ENCODE data around the gene TESMIN.

TESMIN gene

DNA sequence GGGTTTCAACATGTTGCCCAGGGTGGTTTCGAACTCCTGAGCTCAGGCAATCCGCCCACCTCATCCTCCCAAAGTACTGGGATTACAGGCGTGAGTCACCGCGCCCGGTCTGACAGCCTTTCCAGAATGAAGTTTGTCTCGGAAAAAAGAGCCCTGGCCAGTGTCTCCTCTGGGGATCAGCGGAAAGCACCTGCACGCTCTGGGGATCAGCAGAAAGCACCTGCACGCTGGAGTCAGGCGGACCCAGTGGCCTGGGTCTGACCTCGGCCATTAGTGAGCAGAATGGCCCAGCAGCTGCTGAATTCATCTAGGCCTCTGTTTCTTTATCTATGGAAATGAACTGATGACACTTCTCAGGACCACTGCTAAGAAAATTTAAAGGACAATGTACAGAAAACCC lies 10.5 kb upstream of the TESMIN start:
- FAIRE-seq, result no peak

DNA sequence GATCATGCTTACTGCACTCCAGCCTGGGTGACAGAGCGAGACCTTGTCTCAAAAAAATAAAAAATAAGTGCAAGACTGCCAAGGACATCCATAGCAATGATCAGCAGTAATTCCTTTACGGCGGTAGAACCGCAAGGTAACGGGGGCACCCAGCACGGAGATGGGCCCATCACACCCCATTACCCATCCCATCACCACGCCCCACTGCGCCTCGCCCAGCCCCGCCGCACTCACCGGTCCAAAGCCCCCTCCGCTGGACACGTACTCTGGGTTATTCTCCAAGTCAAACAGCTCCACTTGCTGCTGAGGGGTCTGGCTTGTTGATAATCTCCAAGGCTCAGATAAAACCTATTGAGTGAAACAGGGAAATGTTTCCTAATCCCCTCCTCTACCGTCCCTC lies 8.7 kb upstream of the TESMIN start:
- no peak for FAIRE-seq

DNA sequence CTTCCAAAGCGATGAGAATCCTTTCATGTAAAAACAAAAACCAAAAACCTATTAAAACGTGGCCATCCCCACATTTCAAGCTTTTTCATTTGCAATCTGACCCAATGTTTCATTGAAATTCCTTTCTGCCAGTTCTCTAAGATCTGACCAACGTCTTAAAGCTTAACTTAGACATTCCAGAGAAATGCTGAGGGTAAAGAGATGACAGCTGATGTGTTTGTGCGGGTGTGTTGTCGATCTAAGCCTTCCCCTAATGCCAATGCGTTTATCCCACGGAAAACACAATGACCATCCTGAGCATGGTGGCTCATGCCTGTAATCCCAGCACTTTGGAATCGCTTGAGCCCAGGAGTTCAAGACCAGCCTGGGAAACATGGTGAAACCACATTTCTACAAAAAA lies 6.4 kb upstream of the TESMIN start:
- no peak for FAIRE-seq

DNA sequence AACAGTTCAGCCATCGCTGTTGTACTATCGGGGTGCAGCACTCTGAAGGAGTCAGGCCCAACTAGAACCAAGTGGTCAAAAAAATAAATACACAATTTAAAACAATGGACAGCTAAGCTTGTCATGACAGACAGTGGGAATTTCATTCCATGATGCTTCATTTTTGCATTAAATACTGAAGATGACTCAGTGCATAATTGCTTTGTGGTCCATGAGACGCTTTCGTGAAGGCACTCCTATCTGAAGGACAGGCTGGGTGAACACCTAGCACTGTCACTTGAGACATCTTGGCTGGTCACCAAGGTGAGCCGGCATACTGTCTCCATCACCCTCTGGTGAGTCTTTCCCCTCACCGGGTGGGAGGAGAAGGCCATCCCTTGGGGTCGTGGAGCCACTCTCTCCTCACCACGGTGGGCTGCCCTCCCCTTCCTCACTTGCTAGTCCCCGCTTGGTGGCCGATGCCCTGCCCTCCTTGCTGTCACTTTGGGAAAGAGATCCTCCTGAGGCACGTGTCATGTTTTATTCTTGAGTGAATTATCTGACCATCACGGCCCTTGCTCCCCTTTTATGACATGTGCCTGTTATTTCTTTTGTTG lies 4.9 kb upstream of the TESMIN start:
- no peak for FAIRE-seq

DNA sequence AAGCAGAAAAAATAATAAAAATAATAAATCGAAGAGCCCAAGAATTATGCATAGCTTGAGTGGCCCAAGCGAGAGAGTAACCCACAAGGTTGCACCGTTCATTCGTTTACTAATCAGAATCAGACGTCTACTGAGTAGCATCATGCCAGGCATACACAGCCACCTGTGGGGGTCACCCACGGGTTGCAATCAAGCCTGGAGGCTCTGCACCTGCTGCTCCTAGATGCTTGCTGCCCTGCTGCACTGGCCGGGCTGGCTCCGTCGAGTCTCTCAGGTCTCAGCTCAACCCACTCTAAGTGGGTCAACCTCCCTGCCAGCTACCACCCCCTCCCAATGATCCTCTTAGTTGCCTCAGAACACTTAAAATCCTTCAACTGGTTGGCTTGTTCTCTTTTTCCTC lies 2.0 kb upstream of the TESMIN start:
- no peak for FAIRE-seq

DNA sequence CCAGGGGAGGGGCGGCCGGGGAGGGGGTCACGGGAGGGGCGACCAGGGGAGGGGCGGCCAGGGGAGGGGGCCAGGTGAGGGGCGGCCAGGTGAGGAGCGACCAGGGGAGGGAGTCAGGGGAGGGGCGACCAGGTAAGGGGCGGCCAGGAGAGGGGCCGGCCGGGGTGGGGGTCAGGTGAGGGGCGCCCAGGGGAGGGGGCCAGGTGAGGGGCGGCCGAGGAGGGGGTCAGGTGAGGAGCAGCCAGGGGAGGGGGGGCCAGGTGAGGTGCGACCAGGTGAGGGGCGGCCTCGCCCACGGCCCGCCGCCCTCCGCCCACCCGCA lies 355 bp downstream of the TESMIN start:
- no peak for FAIRE-seq

DNA sequence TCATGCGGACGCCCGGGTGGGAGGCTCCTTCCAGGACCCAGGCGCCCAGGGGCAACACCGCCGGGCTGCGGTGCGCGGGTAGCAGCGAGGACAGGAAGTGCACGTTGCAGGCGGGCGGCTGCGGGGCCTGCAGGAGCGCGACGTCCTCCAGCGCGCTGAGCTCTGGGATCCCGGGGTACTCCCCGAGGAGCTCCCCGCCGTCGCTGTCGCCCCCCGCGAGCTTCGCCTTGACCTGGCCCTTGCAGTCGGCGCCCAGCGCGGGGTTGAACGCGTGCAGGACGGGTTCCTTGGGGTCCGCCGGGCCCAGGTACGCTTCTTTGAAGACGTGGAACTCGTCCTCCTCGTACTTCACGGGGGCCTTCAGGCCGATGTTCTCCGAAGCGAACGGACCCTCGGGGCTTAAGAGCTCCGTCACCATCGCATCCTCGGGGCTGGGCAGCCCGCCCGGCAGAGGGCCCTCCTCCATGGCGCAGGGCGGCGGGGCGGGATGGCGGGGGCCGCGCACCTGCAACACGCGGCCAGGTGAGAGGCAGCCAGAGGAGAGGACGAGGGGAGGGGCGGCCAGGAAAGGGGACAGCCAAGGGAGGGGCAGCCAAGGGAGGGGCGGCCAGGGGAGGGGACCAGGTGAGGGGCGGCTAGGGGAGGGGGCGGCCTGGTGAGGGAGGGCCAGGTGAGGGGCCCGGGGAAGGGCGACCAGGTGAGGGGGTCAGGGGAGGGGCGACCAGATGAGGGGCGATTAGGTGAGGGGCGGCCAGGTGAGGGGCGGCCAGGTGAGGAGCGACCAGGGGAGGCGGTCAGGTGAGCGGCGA lies 921 bp downstream of the TESMIN start:
- FAIRE-seq, result no peak

DNA sequence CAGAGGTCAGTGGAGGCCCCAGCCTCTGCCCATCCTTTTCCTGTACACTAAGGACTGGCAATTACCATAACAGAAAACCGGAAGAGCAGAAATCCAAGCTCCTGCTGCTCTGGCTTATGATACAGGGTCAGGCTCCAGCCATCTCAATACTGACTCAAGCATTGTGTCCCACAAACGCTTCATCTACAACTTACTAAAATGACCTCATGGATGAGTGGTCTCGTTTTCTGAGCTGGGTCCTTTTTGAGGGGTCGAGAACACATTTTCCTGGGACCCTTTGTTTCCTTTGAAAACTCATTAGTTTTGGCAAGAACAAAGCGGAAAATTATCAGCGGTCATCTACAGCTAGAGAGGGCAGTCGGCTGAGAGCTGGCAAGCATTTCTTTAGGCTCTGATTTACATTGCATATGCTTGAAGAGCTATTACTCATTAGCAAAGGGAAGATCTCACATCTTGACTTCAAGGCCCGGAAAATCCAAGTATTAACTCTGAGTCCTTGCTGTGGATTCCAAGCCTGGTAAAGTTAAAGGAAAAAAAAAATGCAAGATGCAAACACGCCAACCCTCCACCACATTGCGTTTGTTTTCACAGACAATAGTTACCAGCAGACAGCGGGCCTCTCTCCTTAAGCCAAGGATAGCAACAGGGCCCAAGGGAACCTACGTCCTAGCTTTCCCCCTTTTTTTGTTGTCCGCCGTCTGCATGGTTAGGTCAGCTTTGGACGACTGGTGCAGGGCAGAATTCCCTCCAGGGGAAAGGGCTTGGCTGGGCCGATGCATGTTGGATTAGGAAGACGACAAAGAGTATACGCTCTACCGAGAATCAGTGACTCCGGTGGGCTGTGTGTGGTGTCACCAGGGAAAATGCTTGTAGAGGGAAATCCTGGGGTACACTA lies 1.8 kb downstream of the TESMIN start:
- no peak for FAIRE-seq

DNA sequence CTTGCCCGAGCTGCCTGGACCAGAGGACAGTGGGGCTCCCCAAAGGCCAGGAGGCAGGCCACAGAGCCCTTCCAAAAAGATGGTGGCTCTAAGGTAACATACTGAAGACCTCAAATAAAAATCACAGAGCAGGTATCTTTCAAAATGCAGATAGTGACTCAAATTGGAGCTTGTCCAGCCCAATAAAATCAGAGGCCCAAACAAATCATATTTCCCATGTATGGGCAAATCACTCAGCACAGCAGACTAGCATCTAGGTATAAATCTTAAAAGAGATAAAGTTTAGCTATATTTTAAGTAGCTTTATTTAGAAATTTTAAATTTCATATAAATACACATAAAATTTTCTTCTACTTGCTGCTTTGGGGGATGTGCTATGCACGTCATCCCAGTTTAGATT lies 3.3 kb downstream of the TESMIN start:
- FAIRE-seq, result no peak

DNA sequence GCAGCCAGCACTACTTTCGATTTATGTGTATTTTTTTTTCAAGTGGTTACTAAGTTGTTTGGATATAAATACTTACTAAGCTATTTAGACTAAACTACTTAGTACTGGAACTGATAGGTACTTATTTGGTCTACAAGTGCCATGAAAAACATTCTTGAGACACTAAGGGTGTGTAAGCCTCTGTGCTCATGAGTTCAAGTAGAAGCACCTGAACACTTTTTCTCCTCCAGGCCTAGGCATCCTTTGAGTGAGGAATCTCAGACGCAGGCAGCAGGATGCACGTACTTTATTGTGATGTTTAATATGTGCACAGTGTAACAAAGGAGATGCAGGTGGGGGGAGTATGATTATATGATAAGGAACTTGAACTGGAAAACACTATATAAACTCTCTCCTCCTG lies 7.8 kb downstream of the TESMIN start:
- no peak for FAIRE-seq

DNA sequence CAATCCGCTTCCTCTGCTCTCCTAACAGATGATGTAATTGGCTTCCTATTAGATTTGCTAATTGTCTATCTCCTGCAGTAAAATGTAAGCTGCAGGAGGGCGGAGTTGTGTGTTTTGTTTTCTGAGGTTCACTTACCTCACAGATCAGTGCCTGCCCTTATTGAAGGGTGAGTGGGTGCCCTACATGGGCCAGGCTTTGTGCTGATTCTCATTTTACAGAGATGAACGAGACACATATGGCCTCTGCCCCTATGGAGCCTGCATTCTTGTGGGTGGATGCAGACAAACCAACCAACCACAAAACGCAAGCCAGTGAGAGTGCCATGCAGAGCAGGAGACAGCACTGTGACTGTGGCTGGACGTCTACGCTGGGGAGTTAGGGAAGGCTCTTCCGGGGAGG lies 9.9 kb downstream of the TESMIN start:
- no peak for FAIRE-seq

DNA sequence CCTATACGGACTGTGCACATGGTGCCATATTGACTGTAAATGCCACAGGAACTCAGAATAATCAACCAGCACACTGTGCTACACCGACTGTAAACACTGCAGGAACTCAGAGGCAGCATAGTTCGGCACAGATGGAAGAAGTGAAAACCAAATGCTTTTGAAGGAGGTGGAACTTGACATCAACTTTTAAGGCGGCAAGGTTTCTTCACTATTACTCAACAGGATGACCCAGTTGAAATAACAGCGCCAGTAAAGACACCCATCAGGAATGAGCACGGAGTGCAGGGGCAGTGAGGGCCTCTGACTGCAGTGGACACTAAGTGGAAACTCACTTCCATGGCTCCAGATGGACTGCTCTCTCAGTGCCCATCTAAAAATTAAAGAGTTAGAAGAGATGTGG lies 15.7 kb downstream of the TESMIN start:
- no peak for FAIRE-seq

DNA sequence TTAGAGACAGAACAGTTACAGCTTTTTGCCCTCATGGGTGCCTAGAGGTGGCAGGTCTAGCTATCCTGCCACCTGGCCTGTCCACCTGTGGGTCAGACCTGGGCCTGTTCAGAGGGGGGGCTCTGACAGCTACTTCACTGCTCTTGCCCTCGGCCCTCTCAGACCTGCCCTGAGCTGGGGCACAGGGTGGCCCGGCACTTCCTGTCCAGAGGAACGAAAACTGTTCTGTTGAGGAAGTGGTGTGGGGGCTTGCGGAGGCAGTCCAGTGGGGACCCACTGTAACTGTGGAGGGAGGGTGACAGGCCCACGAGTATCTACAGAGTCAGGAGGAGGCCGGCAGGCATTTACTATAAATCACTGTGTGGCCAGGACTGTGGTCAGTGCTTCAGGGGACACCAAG lies 16.2 kb downstream of the TESMIN start:
- FAIRE-seq, result no peak

DNA sequence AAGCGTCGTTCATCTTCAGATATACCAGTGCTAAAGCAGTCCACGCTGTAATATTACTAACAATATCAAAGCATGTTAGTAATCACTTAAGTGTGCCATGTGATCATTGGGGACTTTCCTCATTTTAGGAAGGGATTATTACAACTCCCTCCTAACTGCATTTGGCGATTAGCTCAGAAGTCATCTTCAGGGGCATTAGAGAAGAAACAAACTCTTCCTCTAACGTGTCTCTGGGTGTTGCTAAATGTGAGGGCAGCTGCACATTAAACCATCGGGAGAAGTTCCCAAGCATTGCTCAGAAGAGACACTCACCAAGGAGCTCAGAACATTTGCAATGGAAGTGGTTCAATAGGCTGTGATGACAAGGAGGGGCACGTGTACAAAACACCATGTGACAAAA lies 17.2 kb downstream of the TESMIN start:
- FAIRE-seq, result no peak

DNA sequence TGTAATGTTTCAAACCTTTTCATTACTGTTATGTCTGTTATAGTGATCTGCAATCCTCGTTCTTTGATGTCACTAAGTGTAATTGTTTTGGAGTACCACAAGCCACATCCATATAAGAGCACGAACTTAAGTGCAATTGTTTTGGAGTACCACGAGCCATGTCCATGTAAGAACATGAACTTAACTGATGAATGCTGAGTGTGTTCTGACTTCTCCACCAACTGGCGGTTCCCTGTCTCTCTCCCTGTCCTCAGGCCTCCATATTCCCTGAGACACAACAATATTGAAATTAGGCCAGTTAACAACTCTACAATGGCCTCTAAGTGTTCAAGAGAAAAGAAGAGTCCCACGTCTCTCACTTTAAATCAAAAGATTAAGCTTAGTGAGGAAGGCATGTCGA lies 23.5 kb downstream of the TESMIN start:
- FAIRE-seq, result no peak

DNA sequence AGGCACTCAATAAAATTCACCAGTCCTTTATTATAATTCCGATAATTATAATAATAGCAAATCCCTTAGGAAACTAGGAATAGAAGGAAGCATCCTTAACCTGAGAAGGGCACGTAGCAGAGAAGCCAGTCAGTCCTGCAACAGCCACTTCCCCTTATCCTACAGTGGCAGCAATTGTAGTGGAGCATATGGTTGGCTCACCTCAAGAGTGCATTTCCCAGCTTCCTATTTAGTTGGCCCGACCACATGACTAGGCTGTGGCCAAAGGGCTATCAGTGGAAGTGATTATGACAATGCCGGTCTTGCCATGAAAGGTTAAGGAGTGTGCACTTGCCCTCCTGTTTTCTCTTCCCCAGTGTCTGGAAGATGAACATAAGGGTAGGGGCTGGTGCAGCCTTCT lies 27.0 kb downstream of the TESMIN start:
- FAIRE-seq, result no peak

DNA sequence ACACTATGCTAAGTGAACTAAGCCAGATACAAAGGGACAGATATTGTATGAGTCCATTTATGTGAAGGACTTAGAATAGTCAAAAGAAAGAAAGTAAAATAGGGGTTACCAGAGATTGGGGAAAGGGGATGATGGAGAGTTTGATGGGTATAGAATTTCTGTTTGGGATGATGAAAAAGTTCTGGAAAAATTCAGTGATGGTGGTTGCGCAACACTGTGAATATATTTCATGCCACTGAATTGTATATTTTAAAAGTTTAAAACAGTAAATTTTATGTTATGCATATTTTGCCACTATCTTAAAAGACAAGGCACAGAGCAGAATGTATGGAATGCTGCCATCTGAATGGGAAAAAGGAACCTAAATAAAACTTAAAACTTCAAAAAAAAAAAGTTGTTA lies 29.2 kb downstream of the TESMIN start:
- FAIRE-seq, result no peak

DNA sequence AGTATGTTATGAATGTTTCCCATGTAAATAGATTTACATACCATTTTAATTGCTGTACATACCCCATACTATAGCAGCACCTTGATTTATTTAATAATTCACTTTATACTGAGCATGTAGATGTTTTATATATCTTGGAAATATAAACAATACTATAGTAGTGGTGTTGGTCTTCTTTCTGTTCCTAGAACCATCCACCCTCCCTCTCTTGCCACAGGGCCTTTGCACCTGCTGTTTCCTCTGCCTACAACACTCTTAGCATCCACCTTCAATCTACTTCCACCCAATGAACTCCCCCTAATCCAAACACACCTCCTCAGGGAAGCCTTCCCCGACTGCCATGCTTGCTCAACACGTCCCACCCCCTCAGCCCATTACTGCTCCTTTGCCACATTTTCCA lies 30.2 kb downstream of the TESMIN start:
- no peak for FAIRE-seq

DNA sequence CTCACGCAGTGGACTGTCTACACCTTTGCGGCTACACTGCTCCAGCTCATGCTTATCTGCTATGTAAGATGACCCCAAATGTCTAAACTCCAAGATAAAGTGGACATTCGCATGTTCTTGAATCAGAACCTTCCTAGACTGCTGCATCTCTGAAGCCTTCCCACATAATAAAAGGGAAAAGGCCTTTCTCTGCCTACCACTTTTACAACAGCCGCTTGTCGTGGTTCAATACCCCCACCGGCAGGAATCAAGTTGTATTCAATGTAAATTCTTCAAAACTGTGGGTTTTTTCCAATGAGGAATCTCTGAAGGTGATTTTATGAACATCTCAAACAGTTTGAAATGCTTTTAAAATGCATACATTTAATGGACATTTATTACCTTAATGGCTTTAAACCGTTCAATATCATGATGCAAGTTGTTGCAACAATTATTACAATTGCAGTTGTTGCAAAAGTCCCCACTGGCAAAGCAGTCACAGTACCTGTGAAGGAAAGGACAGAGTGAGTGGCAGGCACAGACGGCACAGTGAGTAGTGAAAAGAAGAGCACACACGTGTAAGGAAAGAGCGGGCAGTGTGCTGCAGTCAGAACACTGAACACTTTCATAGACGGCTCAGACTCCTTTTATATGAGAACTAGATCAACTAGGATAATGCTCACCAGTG lies 35.7 kb downstream of the TESMIN start:
- no peak for FAIRE-seq

DNA sequence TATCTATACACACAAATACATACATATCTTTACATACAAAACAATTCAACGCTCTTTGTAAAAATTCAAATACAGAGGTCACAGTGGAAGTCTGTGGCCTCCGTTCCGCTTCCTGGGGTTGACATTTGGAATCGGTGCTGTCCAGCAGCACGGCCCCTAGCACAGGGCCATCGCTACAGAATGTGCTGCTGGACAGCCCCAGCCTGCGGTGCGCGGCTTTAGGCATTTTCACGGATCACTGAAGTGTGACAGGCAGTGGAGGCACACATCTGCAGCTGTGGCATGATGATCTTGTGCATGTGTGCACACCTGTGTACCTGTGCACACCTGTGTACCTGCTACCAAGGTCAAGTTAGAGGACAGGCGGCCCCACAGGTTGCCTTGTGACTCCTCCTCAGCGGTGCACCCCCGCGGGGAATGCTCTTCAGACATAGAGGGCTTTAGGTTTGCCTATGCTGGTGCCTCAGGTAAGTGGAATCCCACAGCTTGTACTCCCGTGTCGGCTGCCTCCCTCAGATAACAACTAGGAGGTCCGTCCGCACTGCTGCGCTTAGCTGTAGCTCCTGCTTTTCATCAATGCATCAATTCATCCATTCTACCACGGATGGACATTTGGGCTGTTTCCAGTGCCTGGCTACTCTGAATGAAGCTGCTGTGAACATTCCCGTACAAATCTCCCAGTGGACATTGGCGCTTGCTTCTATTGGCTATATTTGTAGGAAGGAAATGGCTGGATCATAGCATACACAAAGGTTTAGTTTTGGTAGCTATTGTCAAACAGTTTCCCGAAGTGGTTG lies 37.1 kb downstream of the TESMIN start:
- FAIRE-seq, result no peak

DNA sequence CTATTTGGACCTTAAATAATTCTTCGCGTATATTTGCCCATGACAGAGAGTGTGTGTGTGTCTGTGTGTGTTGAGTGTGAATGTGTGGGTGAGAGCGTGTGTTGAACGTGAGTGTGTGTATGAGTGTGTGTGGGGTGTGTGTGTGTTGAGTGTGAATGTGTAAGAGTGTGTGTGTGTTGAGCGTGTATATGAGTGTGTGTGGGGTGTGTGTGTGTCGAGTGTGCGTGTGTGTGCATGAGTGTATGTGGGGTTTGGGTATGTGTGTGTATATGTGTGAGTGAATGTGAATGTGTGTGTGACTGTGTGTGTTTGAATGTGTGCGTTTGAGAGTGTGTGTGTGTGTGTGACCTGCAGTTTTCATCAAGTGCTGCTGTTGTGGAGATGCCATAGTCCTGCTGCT lies 40.2 kb downstream of the TESMIN start:
- no peak for FAIRE-seq

DNA sequence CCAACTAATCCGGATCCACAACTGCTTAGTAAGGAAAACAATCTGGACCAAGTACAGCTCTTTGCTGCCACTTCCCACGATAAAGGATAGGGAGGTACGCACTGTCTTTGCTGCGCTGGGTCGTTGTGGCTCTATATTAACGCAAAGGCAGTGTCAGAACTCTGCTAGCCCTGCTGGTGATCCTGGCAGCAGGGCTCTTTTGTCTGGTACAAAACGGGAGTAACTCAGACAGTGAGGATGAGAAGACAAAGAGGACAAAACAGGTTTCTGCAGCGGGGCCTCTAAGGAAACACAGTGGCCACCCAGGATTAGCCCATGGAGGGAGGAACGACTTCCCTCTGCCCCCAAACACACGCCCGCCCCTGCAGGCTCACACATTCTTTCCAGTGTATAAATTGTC lies 40.9 kb downstream of the TESMIN start:
- no peak for FAIRE-seq

DNA sequence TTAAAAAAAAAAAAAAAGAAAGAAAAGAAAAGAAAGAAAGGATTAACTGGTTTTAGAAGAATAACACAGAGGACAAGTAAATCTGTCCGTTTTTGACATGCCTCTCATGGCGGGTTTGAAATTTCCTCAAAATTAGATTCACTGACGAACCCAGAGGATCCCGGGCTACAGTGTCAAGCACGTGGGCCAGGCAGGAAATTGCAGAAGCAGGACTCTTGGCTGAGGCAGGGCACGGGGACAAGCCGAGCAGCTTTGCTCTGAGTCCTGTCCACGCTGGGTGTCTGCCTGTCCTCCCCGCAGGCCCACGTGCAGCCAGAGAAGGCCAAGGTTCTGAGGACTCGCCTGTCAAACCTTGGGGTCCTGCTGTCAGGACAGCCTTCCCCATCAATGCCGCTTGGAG lies 42.3 kb downstream of the TESMIN start:
- no peak for FAIRE-seq

Measured in G401.6 (cell line).